HepG2 (cell line): ENCODE results near the gene MYRIP. TPM values are rescaled to one million over a fixed set of nuclear protein-coding genes. Genes with fewer than 3 reads are reported as not detected.

Experiments
- BCL6 ChIP-seq: IDR thresholded peaks from 2 replicates; pipeline ENCODE4 v1.6.1; 2016; ENCODE audit warnings: missing genetic modification reagents, missing compliant biosample characterization
- CSRNP2 ChIP-seq: sonication (generic); formaldehyde crosslinking; conservative IDR thresholded peaks from 2 replicates; pipeline ENCODE4 v1.8.0; 2022; ENCODE audit warnings: low read depth, missing genetic modification reagents
- ELF3 ChIP-seq: IDR thresholded peaks from 2 replicates; pipeline ENCODE4 v1.6.1; 2016; ENCODE audit warnings: missing genetic modification reagents, missing compliant biosample characterization
- EP300 ChIP-seq, 3 experiments: sonication (generic) in 1 of 3; formaldehyde crosslinking in 1 of 3; IDR thresholded peaks; 2 replicates each; pipeline versions ENCODE4 v1.5.1 to v1.6.1; 2011 to 2020; ENCODE audit warnings: low read depth in 2 of 3, low read length in 2 of 3, borderline replicate concordance in 1 of 3, improper control_type of control experiment in 1 of 3, mild to moderate bottlenecking in 1 of 3, missing genetic modification reagents in 1 of 3, moderate library complexity in 1 of 3
- PBX3 ChIP-seq: sonication (generic); formaldehyde crosslinking; IDR thresholded peaks from 2 replicates; pipeline ENCODE4 v1.8.1; 2023; ENCODE audit warnings: missing genetic modification reagents, inconsistent platforms, borderline replicate concordance
- RARA ChIP-seq: IDR thresholded peaks from 2 replicates; pipeline ENCODE4 v1.6.1; 2016; ENCODE audit warnings: missing genetic modification reagents, missing compliant biosample characterization
- REST ChIP-seq, 2 experiments: IDR thresholded peaks; 2 replicates each; pipeline ENCODE4 v1.6.1; 2011 to 2012; ENCODE audit warnings: low read length in 2 of 2, borderline replicate concordance in 1 of 2, low read depth in 1 of 2, mild to moderate bottlenecking in 1 of 2, moderate library complexity in 1 of 2
- SNAPC4 ChIP-seq: sonication (generic); formaldehyde crosslinking; IDR thresholded peaks from 2 replicates; pipeline ENCODE4 v1.4.0; 2020; ENCODE audit warnings: mild to moderate bottlenecking, missing genetic modification reagents
- ZKSCAN5 ChIP-seq: sonication (generic); formaldehyde crosslinking; IDR thresholded peaks from 2 replicates; pipeline ENCODE4 v1.5.1; 2020; ENCODE audit warnings: mild to moderate bottlenecking, missing genetic modification reagents
- ZNF317 ChIP-seq: sonication (generic); formaldehyde crosslinking; IDR thresholded peaks from 2 replicates; pipeline ENCODE4 v1.5.0; 2020; ENCODE audit warnings: mild to moderate bottlenecking, missing genetic modification reagents
- polyA plus RNA-seq, 8 experiments: library from polyadenylated mRNA; depleted of rRNA in 3 of 8; stranded (reverse) in 7 of 8; unstranded in 1 of 8; fragments of >200 nt; fragmentation: Illumina TruSeq in 4 of 8; extraction: Trizol in 4 of 8; gene quantifications; 2 replicates each; pipeline versions ENCODE4 v1.2.1 to v1.2.3, GENCODE V29; 2011 to 2016; ENCODE audit warnings: low read depth in 4 of 8, missing spikeins in 1 of 8, mixed read lengths in 1 of 8; ENCODE audit not compliant: insufficient read depth in 1 of 8
- total RNA-seq, 5 experiments: library from RNA; depleted of rRNA; stranded (reverse); fragments of >200 nt; fragmentation: Illumina TruSeq; extraction: Trizol; gene quantifications; 2 replicates each; pipeline ENCODE4 v1.2.3, GENCODE V29; 2016; ENCODE audit warnings: low read depth in 1 of 5

Gene MYRIP
- total and polyA plus RNA-seq, 2 of the 13 experiments (the other 11 are each of a cell fraction or from before 2014, with no cell fraction given): 0.64 to 0.84 TPM

GRCh38 chr3:40179016-40179415, 369.6 kb downstream of the MYRIP start (continued):
- TF ChIP-seq PBX3 (CRISPR knock-in tag) (no peak), REST (IDR thresholded peaks at IDR 0.05; ENCODE audit: borderline replicate concordance in 1 of 2, low read depth in 1 of 2, low read length in 2 of 2) (no peak), BCL6 (CRISPR knock-in tag) (no peak), CSRNP2 (no peak), ELF3 (CRISPR knock-in tag) (no peak), RARA (CRISPR knock-in tag) (no peak), ZKSCAN5 (CRISPR knock-in tag) (no peak), ZNF317 (CRISPR knock-in tag) (no peak), SNAPC4 (CRISPR knock-in tag) (no peak), EP300 (IDR thresholded peaks at IDR 0.05; ENCODE audit: low read depth in 2 of 2, low read length in 2 of 2) (no peak), EP300 (CRISPR knock-in tag; IDR thresholded peaks at IDR 0.05; ENCODE audit: borderline replicate concordance) (no peak)
- TF ChIP-seq, all 625 proteins: peak for 4
